K562 (cell line): ENCODE data around the gene QPRT.
"Not testable (repeated sequence)": the region's sequence is repeated elsewhere in the genome, so short reads cannot be mapped to it uniquely, and the experiment has no call there.

Experiments
- GTF2A2 ChIP-seq: IDR thresholded peaks from 2 replicates; pipeline ENCODE4 v1.6.1; 2016; ENCODE audit warnings: mild to moderate bottlenecking, missing genetic modification characterization, missing compliant biosample characterization
- HDAC3 ChIP-seq: fragments of 450-650 bp; IDR thresholded peaks from 2 replicates; pipeline ENCODE4 v1.6.1; 2018; ENCODE audit warnings: borderline replicate concordance, mild to moderate bottlenecking, moderate library complexity; ENCODE audit not compliant: partially characterized antibody
- JUN ChIP-seq, 2 experiments: sonication (generic) in 1 of 2; formaldehyde crosslinking in 1 of 2; IDR thresholded peaks; 2 replicates each; pipeline versions ENCODE4 v1.6.1 to v1.8.0; 2012 to 2022; ENCODE audit warnings: borderline replicate concordance in 2 of 2, mild to moderate bottlenecking in 2 of 2, improper control_type of control experiment in 1 of 2, low read depth in 1 of 2, low read length in 1 of 2, missing genetic modification reagents in 1 of 2
- SIX5 ChIP-seq, 2 experiments: IDR thresholded peaks; 2 replicates each; pipeline ENCODE4 v1.6.1; 2011; ENCODE audit warnings: low read length in 2 of 2, borderline replicate concordance in 1 of 2, low read depth in 1 of 2, mild to moderate bottlenecking in 1 of 2, moderate library complexity in 1 of 2; ENCODE audit not compliant: insufficient read depth in 1 of 2
- XRCC5 ChIP-seq: fragments of 200-400 bp; formaldehyde crosslinking; IDR thresholded peaks from 2 replicates; pipeline ENCODE4 v1.6.1; 2017; ENCODE audit warnings: low read depth, mild to moderate bottlenecking, low read length
- TF ChIP-seq, protein P1 (sequence below): fragments of 150-350 bp; conservative IDR thresholded peaks from 2 replicates; pipeline ENCODE4 v1.6.1; 2014; ENCODE audit warnings: low read length
- TF ChIP-seq, protein P2 (sequence below): IDR thresholded peaks from 2 replicates; pipeline ENCODE4 v1.6.1; 2012; ENCODE audit warnings: low read depth, low read length, improper control_type of control experiment, borderline replicate concordance

DNA sequence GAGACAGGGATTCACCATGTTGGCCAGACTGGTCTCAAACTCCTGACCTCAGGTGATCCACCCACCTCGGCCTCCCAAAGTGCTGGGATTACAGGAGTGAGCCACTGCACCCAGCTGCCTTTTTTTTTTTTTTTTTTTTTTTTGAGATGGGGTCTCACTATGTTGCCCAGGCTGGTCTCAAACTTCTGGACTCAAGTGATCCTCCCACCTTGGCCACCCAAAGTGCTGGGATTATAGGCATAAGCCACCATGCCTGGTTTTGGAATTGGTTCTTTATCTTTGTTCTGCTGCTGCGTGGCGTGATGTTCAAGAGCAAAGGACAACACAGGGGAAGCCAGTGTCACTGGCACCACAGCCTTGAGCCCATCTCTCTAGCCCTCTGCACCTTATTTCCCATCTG, 16.7 kb downstream of the QPRT start:
- TF ChIP-seq, protein P1, sequence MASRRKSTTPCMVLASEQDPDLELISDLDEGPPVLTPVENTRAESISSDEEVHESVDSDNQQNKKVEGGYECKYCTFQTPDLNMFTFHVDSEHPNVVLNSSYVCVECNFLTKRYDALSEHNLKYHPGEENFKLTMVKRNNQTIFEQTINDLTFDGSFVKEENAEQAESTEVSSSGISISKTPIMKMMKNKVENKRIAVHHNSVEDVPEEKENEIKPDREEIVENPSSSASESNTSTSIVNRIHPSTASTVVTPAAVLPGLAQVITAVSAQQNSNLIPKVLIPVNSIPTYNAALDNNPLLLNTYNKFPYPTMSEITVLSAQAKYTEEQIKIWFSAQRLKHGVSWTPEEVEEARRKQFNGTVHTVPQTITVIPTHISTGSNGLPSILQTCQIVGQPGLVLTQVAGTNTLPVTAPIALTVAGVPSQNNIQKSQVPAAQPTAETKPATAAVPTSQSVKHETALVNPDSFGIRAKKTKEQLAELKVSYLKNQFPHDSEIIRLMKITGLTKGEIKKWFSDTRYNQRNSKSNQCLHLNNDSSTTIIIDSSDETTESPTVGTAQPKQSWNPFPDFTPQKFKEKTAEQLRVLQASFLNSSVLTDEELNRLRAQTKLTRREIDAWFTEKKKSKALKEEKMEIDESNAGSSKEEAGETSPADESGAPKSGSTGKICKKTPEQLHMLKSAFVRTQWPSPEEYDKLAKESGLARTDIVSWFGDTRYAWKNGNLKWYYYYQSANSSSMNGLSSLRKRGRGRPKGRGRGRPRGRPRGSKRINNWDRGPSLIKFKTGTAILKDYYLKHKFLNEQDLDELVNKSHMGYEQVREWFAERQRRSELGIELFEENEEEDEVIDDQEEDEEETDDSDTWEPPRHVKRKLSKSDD = not testable (repeated sequence)
- TF ChIP-seq XRCC5; SIX5 (IDR thresholded peaks at IDR 0.05; ENCODE audit: borderline replicate concordance in 1 of 2, insufficient read depth in 1 of 2, low read depth in 1 of 2, low read length in 2 of 2); JUN (IDR thresholded peaks at IDR 0.05; ENCODE audit: borderline replicate concordance, low read depth, low read length); JUN (CRISPR knock-in tag; IDR thresholded peaks at IDR 0.05; ENCODE audit: borderline replicate concordance); GTF2A2; HDAC3: not testable (repeated sequence)
- TF ChIP-seq, protein P2, sequence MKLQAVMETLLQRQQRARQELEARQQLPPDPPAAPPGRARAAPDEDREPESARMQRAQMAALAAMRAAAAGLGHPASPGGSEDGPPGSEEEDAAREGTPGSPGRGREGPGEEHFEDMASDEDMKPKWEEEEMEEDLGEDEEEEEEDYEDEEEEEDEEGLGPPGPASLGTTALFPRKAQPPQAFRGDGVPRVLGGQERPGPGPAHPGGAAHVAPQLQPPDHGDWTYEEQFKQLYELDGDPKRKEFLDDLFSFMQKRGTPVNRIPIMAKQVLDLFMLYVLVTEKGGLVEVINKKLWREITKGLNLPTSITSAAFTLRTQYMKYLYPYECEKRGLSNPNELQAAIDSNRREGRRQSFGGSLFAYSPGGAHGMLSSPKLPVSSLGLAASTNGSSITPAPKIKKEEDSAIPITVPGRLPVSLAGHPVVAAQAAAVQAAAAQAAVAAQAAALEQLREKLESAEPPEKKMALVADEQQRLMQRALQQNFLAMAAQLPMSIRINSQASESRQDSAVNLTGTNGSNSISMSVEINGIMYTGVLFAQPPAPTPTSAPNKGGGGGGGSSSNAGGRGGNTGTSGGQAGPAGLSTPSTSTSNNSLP = not testable (repeated sequence)
